Bronchial epithelial cell (primary cell): Measurements from ENCODE around the gene SLC7A6OS. TPM values are rescaled to one million over a fixed set of nuclear protein-coding genes. Genes with fewer than 3 reads are reported as not detected.

Source experiments
- DNase-seq: peaks from one replicate; pipeline ENCODE4 v3.0.0-alpha.2; 2010; ENCODE audit warnings: low read depth
- FAIRE-seq: peaks from 2 replicates; lab custom pipeline; 2011; peaks lifted over from hg19 to GRCh38; lab: Jason Lieb, UNC
- H3K27me3 ChIP-seq: 2 replicates; pipeline ENCODE4 v1.5.1; 2011; ENCODE audit warnings: low read length; ENCODE audit not compliant: control insufficient read depth, insufficient read depth
- H3K36me3 ChIP-seq: 2 replicates; pipeline ENCODE4 v1.5.1; 2011; ENCODE audit warnings: low read length; ENCODE audit not compliant: control insufficient read depth, insufficient read depth
- H3K4me3 ChIP-seq: 2 replicates; pipeline ENCODE4 v1.5.1; 2011; ENCODE audit warnings: mild to moderate bottlenecking, low read depth, low read length, control low read depth
- CTCF ChIP-seq: IDR thresholded peaks from 2 replicates; pipeline ENCODE4 v1.5.1; 2011; ENCODE audit warnings: mild to moderate bottlenecking, moderate library complexity, low read length, control low read depth, inconsistent platforms; ENCODE audit not compliant: insufficient read depth, severe bottlenecking
- total RNA-seq: library from RNA; depleted of rRNA; stranded (reverse); fragments of >200 nt; gene quantifications from 2 replicates; pipeline ENCODE4 v1.2.1, GENCODE V29; 2014

The SLC7A6OS gene
- total RNA-seq = 17.4 and 19.3 TPM in 2 replicates

GRCh38 chr16:68310774-68311511, at the start of gene SLC7A6OS, which contains the start of gene PRMT7:
Gene SLC7A6OS, minus strand, starts transcription at chr16:68310946. Its CDS starts 20 bp downstream, at chr16:68310926.
Gene PRMT7, plus strand, starts transcription at chr16:68311019. Its CDS starts 4,961 bp downstream, at chr16:68315980.
- H3K36me3 ChIP-seq = peaks cover 9% of the 10 kb centered on the region
- peak; percentile 84 for DNase-seq
- no peaks in the 10 kb centered on the region for H3K27me3 ChIP-seq
- no peak for FAIRE-seq
- peak within 1 kb of the TSS; percentile 76 for H3K4me3 ChIP-seq
- TF ChIP-seq CTCF = peak; percentile 10

DNA sequence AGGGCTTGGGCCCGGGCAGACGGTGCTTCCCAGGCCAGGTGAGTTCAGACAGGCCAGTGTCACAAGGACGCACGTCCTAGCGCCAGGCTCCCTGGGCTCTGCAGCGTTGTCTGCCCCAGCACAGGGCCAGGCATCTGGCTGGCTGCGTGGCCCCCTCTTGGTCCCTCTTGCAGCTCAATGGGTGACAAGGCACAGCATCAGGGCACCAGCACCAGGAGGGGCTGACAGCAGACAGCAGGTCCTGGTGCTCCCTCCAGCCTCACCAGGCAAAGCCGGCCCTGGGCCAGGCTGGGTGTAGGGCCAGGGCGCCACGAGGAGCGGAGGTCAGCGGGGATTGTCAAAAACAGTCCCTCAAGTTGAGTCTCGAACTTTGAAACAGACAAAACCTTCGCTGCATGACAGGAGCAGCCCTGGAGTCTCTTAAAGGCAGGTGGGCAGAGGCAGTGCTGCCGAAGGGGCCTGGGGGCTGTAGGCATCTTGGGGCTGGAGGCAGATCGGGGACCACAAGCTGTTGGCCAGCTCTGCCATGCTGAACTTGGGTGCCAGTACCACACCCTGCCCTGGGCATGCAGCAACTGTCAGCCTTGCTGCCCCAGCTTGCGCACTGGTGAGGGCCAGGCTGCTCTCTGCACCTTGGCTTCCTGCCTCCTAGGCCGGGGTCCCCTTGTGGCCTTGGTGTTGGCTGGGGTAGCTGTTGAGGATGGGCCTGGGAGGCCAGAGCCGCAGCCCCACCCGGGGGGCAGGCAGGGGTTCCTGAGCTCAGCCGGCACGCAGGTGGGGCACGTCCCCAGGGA, 48.8 kb upstream of the SLC7A6OS start:
- Histone ChIP-seq H3K4me3 (no peak overlapping the region), H3K27me3 (peaks cover 10% of the 10 kb centered on the region), H3K36me3 (peaks cover 11% of the 10 kb centered on the region)
- FAIRE-seq (no peak), DNase-seq (no peak)
- TF ChIP-seq CTCF = no peak

- FAIRE-seq (no peak), DNase-seq (no peak)
- H3K36me3 ChIP-seq = peaks cover 14% of the 10 kb centered on the region
- H3K4me3 ChIP-seq = no peak overlapping the region
- no peak for TF ChIP-seq CTCF
- H3K27me3 ChIP-seq = peaks cover 8% of the 10 kb centered on the region
Observed at GRCh38 chr16:68358951-68359350, 48.2 kb upstream of the SLC7A6OS start.

GRCh38 chr16:68357923-68358322, 47.2 kb upstream of the SLC7A6OS start:
- Histone ChIP-seq H3K4me3 (no peak overlapping the region), H3K27me3 (no peaks in the 10 kb centered on the region), H3K36me3 (peaks cover 19% of the 10 kb centered on the region)
- TF ChIP-seq CTCF = no peak
- FAIRE-seq = no peak
- no peak for DNase-seq

DNA sequence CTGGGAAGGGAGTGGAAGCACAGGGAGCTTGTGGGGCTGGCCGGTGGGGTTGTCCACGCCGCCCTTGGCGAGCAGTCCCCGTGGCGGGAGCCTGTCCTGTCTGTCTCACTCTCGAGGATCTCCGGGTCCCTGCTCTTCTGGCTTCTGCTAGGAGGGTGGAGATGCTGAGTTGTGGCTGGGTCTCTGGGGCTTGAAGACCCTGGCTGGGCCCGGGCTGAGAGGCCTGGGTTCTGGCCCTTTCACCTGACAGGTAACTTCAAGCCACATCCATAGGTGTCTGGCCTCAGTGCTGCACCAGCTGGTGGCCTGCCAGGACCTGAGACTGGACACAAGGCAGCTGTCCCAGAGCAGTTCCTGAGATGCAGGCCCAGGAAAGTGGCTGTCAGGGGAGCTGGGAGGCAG, 46.8 kb upstream of the SLC7A6OS start:
- H3K36me3 ChIP-seq = peaks cover 19% of the 10 kb centered on the region
- no peak for TF ChIP-seq CTCF
- H3K4me3 ChIP-seq = no peak overlapping the region
- no peak for DNase-seq
- FAIRE-seq = no peak
- no peaks in the 10 kb centered on the region for H3K27me3 ChIP-seq
